ENCODE results near the gene TRAPPC4. TPM values are rescaled to one million over a fixed set of nuclear protein-coding genes. Genes with fewer than 3 reads are reported as not detected.
"Not testable (repeated sequence)": the region's sequence is repeated elsewhere in the genome, so short reads cannot be mapped to it uniquely, and the experiment has no call there.

TRAPPC4 gene
- total RNA-seq, 3 donors from 2014 or later: 52.7 to 58.4 (median 57.4) TPM

DNA sequence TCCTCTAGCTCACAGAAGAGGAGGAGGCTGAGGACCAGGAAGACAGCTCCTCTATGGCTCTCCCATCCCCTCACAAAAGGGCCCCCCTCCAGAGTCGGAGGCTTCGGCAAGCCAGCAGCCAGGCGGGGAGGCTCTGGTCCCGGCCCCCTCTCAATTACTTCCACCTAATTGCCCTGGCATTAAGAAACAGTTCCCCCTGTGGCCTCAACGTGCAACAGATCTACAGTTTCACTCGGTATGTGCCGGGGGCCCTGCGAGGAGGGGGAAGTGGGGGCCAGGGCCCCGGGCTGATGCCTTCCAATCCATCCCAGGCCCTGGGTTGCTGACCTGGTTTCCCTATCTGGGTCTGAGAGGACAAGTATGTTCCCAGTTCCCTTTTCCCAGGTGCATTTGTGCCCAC lies 39.1 kb upstream of the TRAPPC4 start:
- no peak for ATAC-seq
- H3K4me3 ChIP-seq: no peak overlapping the region
- no peak for DNase-seq
- no peaks in the 10 kb centered on the region for H3K4me1 ChIP-seq (ENCODE audit: low read depth)
- no peaks in the 10 kb centered on the region for H3K36me3 ChIP-seq (ENCODE audit: low read depth)
- H3K9me3 ChIP-seq: no peaks in the 10 kb centered on the region
- intact Hi-C loops (cut with DNase I, micrococcal nuclease): no loop called here
- TF ChIP-seq, protein P1, sequence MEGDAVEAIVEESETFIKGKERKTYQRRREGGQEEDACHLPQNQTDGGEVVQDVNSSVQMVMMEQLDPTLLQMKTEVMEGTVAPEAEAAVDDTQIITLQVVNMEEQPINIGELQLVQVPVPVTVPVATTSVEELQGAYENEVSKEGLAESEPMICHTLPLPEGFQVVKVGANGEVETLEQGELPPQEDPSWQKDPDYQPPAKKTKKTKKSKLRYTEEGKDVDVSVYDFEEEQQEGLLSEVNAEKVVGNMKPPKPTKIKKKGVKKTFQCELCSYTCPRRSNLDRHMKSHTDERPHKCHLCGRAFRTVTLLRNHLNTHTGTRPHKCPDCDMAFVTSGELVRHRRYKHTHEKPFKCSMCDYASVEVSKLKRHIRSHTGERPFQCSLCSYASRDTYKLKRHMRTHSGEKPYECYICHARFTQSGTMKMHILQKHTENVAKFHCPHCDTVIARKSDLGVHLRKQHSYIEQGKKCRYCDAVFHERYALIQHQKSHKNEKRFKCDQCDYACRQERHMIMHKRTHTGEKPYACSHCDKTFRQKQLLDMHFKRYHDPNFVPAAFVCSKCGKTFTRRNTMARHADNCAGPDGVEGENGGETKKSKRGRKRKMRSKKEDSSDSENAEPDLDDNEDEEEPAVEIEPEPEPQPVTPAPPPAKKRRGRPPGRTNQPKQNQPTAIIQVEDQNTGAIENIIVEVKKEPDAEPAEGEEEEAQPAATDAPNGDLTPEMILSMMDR (IDR thresholded peaks at IDR 0.05): no peak

DNA sequence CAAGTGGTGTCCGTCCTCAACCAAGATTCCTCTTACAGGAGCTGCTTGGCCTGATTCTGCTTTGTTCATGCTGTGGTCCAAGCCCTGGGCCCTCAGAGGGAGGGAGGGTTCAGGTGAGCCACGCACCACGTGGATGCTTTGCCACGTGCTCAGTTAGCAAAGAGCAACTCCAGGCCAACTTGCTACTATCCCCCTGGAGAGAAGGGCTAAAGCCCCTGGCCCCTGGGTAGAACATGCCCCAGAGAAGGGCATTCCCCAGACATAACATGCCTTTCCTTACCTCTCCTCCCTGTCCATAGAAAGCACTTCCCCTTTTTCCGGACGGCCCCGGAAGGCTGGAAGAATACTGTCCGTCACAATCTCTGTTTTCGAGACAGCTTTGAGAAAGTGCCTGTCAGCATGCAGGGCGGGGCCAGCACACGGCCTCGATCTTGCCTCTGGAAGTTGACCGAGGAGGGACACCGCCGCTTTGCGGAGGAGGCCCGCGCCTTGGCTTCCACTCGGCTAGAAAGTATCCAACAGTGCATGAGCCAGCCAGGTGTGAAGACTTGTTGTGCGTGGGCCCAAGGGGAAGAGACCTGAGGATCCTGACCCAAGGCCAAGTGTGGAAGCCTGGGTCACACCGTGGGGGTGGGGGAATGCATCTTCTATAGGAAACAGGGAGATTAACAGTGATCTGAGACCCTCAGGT lies 38.2 kb upstream of the TRAPPC4 start:
- TF ChIP-seq, protein P1 (IDR thresholded peaks at IDR 0.05): no peak
- no peaks in the 10 kb centered on the region for H3K4me1 ChIP-seq (ENCODE audit: low read depth)
- DNase-seq (peak in 2 of 3 donors; percentile 23 to 58), ATAC-seq (peak; percentile 71)
- no peaks in the 10 kb centered on the region for H3K36me3 ChIP-seq (ENCODE audit: low read depth)
- intact Hi-C loops (cut with DNase I, micrococcal nuclease): no loop called here
- H3K9me3 ChIP-seq: no peaks in the 10 kb centered on the region
- H3K4me3 ChIP-seq: no peak overlapping the region

DNA sequence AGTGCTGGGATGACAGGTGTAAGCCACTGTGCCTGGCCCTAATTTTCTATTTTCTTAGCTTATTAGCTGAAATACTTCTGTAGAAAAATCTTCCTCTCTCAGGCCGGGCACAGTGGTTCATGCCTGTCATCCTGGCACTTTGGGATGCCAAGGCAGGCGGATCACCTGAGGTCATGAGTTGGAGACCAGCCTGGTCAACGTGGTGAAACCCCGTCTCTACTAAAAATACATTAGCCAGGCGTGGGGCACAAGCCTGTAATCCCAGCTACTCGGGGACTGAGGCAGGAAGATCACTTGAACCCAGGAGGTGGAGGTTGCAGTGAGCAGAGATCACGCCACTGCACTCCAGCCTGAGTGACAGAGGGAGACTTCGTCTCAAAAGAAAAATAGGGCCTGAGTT lies 34.2 kb upstream of the TRAPPC4 start:
- H3K4me3 ChIP-seq; intact Hi-C loops (cut with DNase I, micrococcal nuclease); ATAC-seq; H3K36me3 ChIP-seq (ENCODE audit: low read depth); DNase-seq; H3K9me3 ChIP-seq; H3K4me1 ChIP-seq (ENCODE audit: low read depth): not testable (repeated sequence)

DNA sequence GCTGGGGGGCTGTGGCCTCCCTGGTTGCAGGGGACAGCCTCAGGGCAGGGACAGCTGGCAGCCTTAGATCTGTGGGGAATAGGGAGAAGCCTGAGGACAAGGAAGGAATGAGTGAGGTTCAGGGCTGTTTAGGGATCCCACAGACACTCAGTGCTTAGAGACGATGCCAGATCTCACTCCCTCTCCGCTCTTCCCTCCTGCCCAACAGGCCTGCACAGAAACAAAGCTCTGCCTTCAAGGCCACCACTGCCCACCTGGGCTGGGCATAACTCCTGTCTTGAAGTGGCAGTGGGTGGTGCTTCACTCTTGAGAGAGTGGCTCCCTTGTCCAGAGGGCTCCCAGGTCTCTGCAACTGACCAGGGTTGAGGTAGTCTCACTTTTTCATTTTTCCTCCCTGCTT lies 33.7 kb upstream of the TRAPPC4 start:
- Histone ChIP-seq H3K4me3 (no peak overlapping the region), H3K4me1 (ENCODE audit: low read depth) (no peaks in the 10 kb centered on the region), H3K36me3 (ENCODE audit: low read depth) (no peaks in the 10 kb centered on the region), H3K9me3 (no peaks in the 10 kb centered on the region)
- TF ChIP-seq, protein P1 (IDR thresholded peaks at IDR 0.05): no peak
- ATAC-seq (no peak), DNase-seq (no peak)
- intact Hi-C loops (cut with DNase I, micrococcal nuclease): no loop called here

DNA sequence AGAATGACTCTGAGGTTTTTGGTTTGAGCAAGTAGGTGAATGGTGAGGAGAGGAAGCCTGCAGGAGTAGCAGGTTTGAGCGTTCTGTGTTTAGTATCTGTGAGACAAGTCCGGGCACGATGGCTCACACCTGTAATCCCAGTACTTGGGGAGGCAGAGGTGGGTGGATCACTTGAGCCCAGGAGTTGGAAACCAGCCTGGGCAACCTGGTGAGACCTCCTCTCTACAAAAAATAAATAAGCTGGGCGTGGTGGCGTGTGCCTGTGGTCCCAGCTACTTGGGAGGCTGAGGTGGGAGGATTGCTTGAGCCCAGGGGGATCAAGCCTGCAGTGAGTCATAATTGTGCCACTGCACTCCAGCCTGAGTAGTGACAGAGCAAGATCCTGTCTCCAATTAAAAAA lies 30.3 kb upstream of the TRAPPC4 start:
- H3K4me3 ChIP-seq: no peak overlapping the region
- ATAC-seq (no peak), DNase-seq (no peak)
- no peaks in the 10 kb centered on the region for H3K36me3 ChIP-seq (ENCODE audit: low read depth)
- H3K9me3 ChIP-seq: no peaks in the 10 kb centered on the region
- TF ChIP-seq, protein P1 (IDR thresholded peaks at IDR 0.05): no peak
- intact Hi-C loops (cut with DNase I, micrococcal nuclease): no loop called here
- no peaks in the 10 kb centered on the region for H3K4me1 ChIP-seq (ENCODE audit: low read depth)

DNA sequence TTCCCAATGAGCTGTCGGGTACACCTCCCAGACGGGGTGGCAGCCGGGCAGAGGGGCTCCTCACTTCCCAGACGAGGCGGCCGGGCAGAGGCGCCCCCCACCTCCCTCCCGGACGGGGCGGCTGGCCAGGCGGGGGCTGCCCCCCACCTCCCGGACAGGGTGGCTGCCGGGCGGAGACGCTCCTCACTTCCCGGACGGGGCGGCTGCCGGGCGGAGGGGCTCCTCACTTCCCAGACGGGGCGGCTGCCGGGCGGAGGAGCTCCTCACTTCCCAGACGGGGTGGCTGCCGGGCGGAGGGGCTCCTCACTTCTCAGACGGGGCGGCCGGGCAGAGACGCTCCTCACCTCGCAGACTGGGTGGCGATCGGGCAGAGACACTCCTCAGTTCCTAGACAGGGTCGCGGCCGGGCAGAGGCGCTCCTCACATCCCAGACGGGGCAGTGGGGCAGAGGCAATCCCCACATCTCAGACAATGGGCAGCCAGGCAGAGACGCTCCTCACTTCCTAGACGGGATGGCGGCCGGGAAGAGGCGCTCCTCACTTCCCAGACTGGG lies 27.0 kb upstream of the TRAPPC4 start:
- DNase-seq; H3K4me1 ChIP-seq (ENCODE audit: low read depth); H3K4me3 ChIP-seq; intact Hi-C loops (cut with DNase I, micrococcal nuclease); H3K36me3 ChIP-seq (ENCODE audit: low read depth); ATAC-seq; H3K9me3 ChIP-seq: not testable (repeated sequence)
